HG02938 (cell line): ENCODE measurements around the gene MLLT3.

ENCODE experiments used
- ATAC-seq: cut with Tn5 transposase; IDR thresholded peaks from one replicate; pipeline ENCODE4 v1.9.1; 2021; ENCODE audit warnings: mild to moderate bottlenecking, moderate library complexity; ENCODE audit not compliant: unreplicated experiment

Gene MLLT3

DNA sequence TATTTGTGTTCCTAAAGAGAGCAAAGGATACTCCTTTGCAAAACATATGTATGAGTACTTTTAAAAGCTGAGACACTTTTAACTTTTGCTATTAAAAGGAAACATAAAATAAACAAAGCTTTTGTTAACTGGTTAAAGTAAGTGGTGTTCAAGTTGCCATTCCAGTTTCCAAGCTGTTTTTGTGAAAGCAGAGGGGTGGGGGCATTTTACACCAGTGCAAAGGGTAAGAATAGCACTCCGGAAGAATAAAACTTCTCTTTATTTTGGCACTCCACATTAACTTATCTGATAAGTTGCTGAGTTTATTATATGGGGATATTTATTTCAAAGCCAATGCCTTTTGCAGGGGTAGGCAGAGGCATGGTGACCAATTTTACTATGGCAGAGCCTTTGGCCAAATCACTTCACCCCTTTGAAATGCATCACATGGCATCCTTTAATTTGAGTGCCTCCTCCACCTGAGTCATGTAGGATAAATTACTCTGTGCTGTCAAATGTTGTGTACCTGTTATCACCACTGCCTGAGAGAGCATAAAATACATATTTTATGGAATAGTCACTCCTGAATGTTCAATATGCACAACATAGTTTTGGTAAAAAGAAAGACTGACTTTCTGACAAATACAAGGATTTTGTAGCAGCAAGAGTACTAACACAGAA, 62.9 kb downstream of the MLLT3 start:
- no peak for ATAC-seq

DNA sequence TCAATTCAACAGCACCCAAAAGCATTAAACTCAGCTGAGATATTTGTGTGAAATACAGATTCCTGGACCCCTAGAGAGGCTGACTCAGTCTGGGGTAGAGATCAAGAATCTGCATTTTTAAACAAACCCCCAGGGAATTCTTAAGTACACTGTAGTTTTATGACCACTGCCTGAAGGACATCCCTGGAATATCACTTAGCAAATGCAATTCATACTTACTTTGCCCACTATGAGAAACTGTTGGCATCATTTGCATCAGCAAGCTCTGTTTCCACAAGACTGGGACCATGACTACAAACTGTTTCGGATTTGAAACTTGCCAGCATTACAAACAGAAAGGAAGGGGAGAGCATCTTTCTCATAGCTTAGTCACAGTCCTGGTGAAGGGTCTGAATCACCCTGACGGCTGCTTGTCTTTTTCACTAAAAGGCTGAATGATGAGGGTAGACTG, 63.7 kb downstream of the MLLT3 start:
- ATAC-seq = no peak

DNA sequence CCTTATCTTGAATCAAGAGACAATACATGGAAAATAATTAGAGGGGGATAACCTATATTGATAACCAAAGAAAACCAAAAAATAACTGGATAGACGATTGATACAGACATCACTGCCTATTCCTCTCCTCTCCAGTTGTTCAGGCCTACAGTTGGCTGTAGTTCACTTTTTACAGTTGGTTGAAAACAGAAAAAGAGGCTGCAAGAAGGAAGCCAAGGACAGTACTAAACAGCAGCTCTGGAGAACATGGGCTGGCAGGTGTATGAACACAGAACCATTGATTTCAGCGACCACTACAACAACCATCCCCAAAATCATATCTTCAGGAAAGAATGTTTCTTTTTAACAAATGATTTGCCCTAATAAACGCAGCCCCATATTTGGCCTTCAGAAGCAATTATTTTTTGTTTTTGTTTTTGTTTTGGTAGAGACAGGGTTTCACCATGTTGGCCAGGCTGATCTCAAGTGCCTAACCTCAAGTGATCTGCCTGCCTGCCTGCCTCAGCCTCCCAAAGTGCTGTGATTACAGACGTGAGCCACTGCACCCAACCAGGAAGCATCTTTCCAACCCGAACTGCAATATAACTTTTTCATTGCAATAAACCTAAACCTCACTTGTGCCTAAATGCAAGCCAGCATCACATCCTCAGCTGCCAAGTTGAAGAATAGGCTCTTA, 64.3 kb downstream of the MLLT3 start:
- no peak for ATAC-seq

DNA sequence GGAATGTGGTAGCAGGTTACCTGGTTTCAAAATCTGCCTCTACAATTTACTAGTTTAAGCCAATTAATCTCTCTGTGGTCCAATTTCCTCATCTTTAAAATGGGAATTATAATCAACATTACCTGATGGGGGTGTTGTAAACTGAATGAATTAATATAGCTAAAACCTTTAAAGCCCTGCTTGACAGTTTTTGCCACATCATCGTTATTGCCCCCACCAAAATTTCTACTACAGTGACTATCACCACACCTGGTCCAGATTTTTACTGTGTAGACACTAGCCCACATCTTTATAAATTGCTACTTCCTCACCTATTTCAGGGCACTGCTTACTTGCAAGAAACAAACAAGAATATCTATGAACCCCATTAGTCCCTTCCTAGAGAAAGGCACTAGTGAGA, 65.0 kb downstream of the MLLT3 start:
- no peak for ATAC-seq

DNA sequence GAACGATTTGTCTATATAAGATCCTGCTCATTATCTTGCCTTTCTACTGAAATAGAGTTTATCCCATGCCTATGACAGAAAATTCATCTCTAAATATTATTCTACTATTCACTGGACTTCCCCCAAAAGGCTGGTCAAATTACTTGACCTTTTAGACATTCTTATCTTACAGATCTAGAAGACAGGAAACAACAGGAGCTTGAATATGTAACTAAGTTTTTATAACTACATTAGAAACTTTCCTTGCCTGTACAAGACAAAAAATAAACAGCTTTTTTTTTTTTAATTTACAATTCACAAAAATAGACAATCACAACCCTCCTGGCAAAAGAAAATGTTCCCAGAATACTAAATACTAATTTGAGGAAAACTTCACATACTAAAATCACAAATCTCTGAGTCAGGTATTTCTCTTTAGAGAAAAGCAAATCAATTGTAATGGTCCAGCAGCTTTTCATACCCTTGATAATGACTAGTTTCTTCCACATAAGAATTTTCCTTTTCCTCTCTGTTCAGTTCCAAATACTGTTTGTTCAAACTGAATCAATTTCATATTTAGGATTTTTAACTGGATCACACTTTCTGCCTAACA, 68.6 kb downstream of the MLLT3 start:
- no peak for ATAC-seq

DNA sequence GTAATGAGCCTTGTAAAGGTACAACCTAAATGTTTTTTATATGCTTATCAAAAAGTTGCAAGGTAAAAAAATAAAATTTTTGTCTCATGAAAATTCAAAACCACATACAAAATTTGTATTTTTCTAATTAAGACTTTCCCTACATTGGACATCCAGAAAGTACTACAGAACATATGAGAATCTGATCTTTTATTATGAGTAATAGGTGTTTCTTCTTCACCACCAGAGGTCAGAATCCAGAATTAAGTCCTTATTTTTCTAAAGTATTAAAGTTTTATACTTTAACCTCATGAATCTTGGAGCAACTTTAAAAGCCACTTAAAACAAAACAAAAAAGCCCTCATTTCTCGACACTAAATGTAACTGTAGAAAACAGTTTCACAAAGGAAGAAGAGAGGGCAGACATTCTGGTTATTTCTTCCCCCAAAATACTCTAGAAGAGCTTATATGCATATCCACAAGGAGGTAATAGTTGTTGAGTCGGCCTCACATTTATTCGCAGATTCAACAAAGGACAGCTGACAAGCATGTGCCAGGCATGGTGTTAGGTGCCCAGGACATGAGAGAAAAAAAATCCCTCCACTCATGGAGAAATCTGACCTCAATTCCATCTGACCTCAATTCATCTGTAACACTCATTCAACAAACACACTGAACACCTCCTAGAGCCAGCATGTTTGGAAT, 69.3 kb downstream of the MLLT3 start:
- ATAC-seq = no peak

DNA sequence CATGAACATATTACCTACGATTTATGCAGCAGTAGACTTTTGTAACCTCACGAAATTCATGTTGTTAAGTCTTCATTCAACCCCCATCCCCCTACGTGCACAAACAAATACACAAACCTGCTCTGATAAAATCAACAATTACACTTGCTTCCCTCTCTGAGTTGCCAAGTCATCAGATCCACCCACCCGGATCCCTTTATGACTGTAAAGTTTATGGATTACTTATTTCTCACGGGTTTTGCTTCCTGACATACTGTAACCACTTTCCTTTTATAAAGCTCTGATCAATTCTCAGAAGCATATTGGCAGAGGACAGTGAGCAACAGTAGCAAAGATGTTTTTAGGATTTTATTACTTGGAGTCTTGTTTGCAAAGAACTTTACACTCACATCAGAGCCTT, 70.5 kb downstream of the MLLT3 start:
- ATAC-seq = peak; percentile 86

DNA sequence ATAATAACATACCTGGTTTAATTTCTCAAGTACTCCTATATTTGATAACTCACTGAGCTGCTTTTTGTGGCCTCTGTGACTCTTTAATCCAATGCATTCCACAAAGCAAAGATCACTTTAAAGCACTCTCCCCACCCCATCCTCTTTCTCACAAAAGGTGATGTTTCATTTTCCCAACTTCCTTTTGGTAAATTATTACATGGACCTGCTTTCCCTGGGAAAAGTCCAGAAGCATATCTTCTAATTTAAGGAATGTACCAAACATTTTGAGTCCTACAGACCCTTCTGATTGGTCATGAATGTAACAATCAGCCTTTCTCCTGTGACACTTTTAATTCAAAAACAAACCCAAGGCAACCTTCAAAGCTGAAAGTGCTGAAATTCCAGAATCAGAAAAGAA, 71.1 kb downstream of the MLLT3 start:
- no peak for ATAC-seq

DNA sequence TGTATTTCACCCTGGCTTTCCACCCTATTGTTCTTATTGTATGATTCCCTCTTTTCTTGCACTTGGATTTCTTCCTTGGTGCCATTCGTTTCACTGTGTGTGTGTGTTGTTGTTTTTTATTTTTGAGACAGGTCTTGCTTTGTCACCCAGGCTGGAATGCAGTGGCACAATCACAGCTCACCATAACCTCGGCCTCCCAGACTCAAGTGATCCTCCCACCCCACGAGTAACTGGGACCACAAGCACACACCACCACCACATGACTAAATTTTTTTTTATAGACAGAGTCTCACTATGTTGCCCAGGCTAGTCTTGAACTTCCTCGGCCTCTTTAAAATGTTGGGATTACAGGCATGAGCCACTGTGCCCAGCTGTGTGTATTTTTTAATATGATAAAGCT, 72.0 kb downstream of the MLLT3 start:
- ATAC-seq = no peak

DNA sequence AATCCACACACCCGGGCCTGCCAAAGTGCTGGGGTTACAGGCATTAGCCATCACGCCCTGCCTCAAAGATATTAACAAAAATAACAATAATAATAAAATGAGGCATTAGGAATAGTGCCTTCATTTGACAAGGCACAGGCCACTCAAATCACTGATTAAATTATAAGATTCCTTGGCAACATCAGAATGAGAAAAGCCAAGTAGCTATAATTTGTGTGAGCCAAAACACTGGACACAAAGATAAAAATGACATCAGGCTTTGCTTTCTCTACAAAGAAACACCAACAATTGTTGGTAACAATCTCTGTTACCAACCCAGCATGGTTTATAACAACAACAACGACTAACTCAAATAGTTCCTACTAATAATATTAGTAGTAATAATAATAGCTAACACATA, 73.2 kb downstream of the MLLT3 start:
- no peak for ATAC-seq

DNA sequence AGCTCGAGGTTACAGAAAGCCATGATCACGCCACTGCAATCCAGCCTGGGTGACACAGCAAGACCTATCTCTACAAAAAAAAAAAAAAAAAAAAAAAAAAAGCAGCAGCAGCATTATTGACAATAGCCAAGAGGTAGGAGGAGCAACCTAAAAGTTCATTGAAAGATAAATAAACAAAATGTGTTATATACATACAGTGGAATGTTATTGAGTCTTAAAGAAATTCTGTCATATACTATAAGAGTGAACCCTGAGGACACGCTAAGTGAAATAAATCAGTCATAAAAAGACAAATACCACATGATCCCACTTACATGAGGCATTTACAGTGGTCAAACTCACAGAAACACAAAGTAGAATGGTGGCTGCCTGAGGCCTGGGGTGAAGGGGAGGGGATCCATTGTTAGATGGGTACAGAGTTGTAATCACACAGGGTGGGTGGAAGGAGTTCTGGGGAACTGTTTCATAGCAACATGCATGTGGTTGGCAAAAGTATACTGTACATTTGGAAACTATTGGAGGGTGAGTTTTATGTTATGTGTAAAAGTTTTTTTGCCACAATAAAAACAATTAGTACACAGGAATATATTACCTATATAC, 77.2 kb downstream of the MLLT3 start:
- no peak for ATAC-seq

DNA sequence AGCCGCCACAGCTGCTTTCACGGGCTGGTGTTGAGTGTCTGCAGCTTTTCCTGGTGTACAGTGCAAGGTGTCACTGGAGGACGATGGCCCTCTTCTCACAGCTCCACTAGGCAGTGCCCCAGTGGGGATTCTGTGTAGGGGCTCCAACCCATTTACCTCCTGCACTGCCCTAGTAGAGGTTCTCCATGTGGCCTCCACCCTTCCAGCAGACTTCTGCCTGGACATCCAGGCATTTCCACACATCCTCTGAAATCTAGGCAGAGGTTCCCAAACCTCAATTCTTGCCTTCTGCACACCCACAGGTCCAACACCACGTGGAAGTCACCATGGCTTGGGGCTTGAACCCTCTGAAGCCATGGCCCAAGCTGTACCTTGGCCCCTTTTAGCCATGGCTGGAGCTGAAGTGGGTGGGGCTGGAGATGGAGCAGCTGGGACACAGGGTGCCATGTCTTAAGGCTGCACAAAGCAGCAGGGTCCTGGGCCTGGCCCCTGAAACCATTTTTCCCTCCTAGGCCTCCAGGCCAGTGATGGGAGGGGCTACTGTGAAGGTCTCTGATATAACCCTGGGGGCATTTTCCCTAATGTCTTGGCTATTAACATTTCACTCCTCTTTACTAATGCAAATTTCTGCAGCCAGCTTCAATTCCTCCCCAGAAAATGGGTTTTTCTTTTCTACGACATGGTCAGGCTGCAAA, 82.0 kb downstream of the MLLT3 start:
- ATAC-seq = no peak

DNA sequence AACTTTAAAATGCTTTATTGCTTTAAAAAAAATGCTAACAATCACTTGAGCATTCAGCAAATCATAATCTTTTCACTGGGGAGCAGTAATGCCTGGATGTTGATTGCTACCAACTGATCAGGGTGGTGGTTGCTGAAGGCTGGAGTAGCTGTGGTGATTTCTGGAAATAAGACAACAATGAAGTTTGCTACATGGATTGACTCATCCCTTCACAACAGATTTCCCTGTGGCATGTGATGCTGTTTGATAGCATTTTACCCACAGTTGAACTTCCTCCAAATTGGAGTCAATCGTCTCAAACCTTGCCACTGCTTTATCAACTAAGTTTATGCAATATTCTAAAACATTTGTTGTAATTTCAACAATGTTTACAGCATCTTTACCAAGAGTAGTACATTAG, 83.3 kb downstream of the MLLT3 start:
- ATAC-seq = no peak

DNA sequence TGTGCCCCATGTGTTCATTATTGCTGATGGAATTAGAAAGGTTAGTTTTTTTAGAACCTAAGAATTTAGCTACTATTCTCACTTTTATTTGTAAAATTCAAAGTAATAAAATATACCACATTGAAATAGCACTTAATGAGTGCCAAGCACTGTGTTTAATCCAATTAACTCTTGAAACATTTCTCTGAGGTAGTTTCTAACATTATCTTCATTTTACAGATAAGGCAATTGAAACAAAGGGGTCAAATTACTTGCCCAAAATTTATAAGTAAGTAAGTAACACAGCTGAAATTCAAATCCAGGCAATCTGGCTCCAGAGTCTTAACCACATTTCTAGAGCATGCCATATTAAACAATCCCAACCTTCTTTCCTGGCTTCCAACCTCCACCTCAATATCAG, 84.2 kb downstream of the MLLT3 start:
- ATAC-seq = no peak

DNA sequence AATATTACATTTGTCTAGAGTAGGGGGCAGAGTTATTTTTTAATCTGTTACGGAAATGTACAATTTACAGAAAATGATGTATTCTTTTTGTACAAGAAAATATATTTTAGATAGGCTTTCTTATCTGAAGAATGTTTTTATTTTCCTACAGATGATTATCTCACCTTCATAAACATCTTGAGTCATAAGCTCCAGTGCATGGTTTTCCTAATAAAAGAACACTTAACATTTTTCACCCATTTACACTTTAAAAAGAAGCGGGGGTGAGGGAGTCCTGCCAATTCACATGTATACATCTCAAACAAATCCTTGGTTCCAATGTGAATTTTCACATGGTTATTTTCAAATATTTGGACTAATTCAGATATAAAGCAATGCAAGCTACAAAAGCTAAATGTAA, 85.0 kb downstream of the MLLT3 start:
- no peak for ATAC-seq

DNA sequence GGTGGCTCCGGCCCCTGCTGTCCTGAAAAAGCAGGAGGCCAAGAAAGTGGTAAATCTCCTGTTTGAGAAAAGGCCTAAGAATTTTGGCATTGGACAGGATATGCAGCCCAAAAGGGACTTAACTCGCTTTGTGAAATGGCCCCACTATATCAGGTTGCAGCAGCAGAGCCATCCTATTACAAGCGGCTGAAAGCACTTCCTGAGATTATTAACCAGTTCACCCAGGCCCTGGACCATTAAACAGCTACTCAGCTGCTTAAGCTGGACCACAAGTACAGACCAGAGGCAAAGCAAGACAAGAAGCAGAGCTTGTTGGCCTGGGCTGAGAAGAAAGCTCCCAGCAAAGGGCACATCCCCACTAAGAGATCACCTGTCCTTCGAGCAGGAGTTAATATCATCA, 89.7 kb downstream of the MLLT3 start:
- no peak for ATAC-seq

DNA sequence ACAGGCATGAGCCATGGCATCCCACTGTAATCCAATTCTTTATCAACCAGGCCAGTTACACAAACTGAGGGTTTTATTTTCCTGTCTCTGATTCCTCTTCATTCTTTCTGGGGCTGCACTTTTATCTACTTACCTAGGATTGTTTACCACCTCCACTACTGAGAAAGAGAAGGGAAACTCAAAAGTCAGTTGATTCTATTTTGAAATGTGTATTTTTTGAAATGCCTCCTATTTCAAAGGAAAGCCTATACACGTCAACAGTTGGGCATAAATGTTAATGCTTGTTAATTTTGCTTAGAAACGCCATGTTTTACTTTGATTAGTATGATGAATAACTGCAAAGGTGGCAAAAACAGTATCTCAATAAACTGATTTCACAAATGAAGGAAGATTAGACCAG, 92.5 kb downstream of the MLLT3 start:
- no peak for ATAC-seq

DNA sequence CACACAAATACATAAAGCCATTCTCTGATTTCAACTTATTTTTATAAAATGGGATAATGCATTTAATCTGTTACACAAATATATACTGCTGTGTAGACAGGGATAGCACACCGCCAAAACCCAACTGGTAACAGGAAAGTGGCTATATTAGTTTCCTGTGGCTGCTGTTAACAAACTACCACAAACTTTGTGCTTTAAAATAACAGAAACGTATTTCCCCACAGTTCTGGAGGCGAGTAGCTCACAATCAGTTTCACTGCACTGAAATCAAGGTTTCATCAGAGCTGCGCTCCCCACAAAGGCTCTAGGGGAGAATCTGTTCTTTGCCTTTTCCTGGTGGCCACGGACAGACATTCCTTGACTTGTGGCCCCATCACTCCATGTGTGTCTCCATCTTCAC, 94.0 kb downstream of the MLLT3 start:
- no peak for ATAC-seq

DNA sequence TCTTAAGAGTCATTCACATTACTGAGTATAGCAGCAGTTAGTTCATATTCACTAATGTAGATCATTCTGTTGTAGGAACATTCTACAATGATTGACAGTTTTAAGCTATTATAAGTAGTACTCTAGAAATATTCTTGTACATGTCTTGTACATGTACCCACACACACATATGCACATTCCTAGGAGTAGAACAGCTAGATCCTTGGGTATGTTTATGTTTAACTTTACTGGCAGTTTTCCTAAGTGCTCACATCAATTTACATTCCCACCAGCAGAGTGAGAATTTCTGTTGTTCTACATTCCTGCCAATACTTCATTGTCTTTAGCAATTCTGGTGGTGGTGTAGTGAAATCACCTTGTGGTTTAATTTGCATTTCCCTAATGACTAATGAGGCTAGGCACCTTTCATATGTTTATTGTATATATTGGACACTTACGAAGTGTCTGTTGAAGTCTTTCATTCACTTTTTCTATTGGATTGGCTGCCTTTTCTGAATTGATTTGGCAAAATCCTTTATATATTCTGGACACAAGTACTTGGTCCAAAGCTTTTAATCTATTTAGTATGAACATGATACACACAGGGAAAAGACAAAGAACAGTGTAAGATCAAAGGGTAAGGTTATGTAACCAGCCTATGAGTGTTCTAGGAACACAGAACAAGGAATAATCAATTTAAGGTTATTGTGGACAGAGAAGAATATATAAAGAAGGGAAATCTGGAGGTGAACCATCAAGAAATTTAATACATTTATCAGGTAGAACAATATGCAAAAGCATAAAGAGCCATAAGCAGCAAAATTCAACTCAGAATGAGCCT, 95.6 kb downstream of the MLLT3 start:
- peak; percentile 83 for ATAC-seq

DNA sequence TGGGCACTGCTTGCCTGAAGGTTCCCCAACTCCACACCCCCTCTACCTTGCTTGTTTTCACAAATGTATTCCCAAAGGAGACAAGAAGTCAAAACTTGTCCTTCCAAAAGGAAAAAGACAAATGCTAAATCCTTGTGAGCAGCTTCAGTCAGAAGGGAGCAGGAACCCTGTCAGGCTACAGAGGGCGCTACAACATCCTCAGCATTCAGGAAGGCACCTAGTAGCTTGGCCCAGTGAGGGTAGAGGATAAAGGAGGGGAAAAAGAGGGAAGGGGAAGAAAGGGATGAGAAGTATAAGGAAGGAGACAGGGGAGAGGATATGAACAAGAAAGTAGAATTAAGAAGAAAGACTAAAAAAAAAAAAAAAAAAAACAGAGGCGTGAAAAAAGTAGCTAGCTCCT, 97.5 kb downstream of the MLLT3 start:
- no peak for ATAC-seq
